GM12891 (cell line): ENCODE measurements around the gene C10orf88.
A peak's percentile ranks its signal among the peaks of the same experiment; 100 is the strongest.

Experiments
- POLR2A ChIP-seq: IDR thresholded peaks from 2 replicates; pipeline ENCODE4 v1.6.1; 2011; ENCODE audit warnings: low read depth, low read length, control low read depth
- POLR2AphosphoS5 ChIP-seq: IDR thresholded peaks from 2 replicates; pipeline ENCODE4 v1.6.1; 2011; ENCODE audit warnings: low read depth, low read length, control low read depth
- POU2F2 ChIP-seq: IDR thresholded peaks from 2 replicates; pipeline ENCODE4 v1.6.1; 2011; ENCODE audit warnings: low read depth, mild to moderate bottlenecking, control low read depth, low read length, moderate library complexity
- TAF1 ChIP-seq: IDR thresholded peaks from 2 replicates; pipeline ENCODE4 v1.6.1; 2011; ENCODE audit warnings: low read depth, low read length, control low read depth

DNA sequence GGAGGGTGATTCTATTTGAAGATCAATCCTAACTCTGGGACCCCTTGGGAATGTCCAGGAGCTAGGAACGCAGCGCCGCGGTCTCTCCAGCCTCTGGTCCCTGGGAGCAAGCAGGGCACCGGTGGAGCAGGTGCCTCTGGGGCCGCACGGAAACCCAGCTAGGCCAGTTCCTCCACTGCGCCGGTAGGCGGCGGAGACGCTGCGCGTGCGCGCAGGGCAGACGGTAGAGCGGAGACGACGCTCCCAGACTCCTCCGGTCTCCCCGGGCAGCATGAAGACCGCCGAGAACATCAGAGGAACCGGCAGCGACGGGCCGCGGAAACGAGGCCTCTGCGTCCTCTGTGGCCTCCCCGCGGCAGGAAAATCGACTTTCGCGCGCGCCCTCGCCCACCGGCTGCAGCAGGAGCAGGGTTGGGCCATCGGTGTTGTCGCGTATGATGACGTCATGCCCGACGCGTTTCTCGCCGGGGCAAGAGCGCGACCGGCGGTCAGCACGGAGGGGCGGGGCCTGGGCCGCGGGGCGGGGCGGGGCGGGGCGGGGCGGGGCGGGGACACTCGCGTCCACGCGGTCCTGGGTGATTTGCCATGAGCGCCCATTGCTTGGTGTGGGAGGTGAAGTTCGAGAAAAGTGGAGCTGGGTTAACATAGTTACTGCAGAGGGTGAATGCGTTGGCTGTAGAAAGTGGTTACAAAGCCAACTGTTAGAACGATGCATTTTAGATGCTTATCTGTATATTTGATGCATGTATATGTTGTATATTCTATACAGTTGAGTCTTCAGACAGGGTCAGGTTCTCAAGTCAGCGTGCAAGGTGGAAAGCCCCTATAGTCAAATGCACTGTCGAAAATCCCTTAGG is 26.4 kb upstream of the C10orf88 start, which contains the start of gene PSTK:
- TF ChIP-seq POLR2AphosphoS5: peak; percentile 88
- TF ChIP-seq POLR2A: peak; percentile 83
- TF ChIP-seq TAF1: peak; percentile 79
- TF ChIP-seq POU2F2: peak; percentile 70; the same call in 1 of the 2 replicates
